Upper lobe of left lung (tissue), 4 donors: ENCODE measurements around the gene HHAT.
"Not testable (repeated sequence)": the region's sequence is repeated elsewhere in the genome, so short reads cannot be mapped to it uniquely, and the experiment has no call there.

ENCODE experiments used
- CTCF ChIP-seq, 6 experiments: fragments of 450-650 bp in 4 of 6; fragments of 200-600 bp in 2 of 6; sonication (generic) in 2 of 6; IDR thresholded peaks; one replicate each; pipeline ENCODE4 v1.5.1; 2016 to 2019; ENCODE audit warnings: antibody characterized with exemption in 6 of 6
- EP300 ChIP-seq, 4 donors: sonication (generic); formaldehyde crosslinking; IDR thresholded peaks; one replicate each; pipeline ENCODE4 v1.5.1; 2017; ENCODE audit warnings: antibody characterized with exemption in 4 of 4, control low read depth in 2 of 4
- POLR2A ChIP-seq, 4 donors: fragments of 450-650 bp; IDR thresholded peaks; one replicate each; pipeline ENCODE4 v1.5.1; 2016 to 2017; ENCODE audit warnings: antibody characterized with exemption in 4 of 4, mild to moderate bottlenecking in 2 of 4
- POLR2AphosphoS5 ChIP-seq, 2 donors: sonication (generic); formaldehyde crosslinking; IDR thresholded peaks; one replicate each; pipeline ENCODE4 v1.5.1; 2017; ENCODE audit warnings: antibody characterized with exemption in 2 of 2

- not testable (repeated sequence) for TF ChIP-seq CTCF, POLR2A, POLR2AphosphoS5, EP300 (IDR thresholded peaks at IDR 0.05)
Observed at GRCh38 chr1:210661520-210661919, 332.8 kb downstream of the HHAT start.
